OCI-LY3 (cell line): Measurements from ENCODE around the gene RPS6KA2.

Experiments
- H2AFZ ChIP-seq: fragments of 200-600, 300-600 bp; shearing (Covaris generic); 2 replicates; pipeline ENCODE4 v1.6.0; 2014; ENCODE audit warnings: antibody characterized with exemption, low read depth, low read length
- H3K27ac ChIP-seq: fragments of 200-600, 300-600 bp; sonication (generic); 2 replicates; pipeline ENCODE4 v1.5.1; 2014; ENCODE audit warnings: mild to moderate bottlenecking, low read length, moderate library complexity, mixed read lengths
- H3K27me3 ChIP-seq: fragments of 200-600, 300-600 bp; sonication (generic); 2 replicates; pipeline ENCODE4 v1.6.1; 2014; ENCODE audit warnings: low read depth, low read length, mixed read lengths
- H3K36me3 ChIP-seq: fragments of 200-600, 300-600 bp; sonication (generic); replicated peaks from 2 replicates; pipeline ENCODE3; 2014; ENCODE audit warnings: low read depth, low read length, mixed read lengths
- H3K4me1 ChIP-seq: fragments of 300-600, 200-600 bp; sonication (generic); 2 replicates; pipeline ENCODE4 v1.6.1; 2014; ENCODE audit warnings: low read length, mixed read lengths
- H3K4me2 ChIP-seq: fragments of 200-600, 300-600 bp; sonication (generic); 2 replicates; pipeline ENCODE4 v1.6.1; 2014; ENCODE audit warnings: low read length, mixed read lengths
- H3K4me3 ChIP-seq: fragments of 300-600, 200-600 bp; sonication (generic); 2 replicates; pipeline ENCODE4 v1.5.1; 2014; ENCODE audit warnings: antibody characterized with exemption, mild to moderate bottlenecking, low read length, moderate library complexity
- H3K79me2 ChIP-seq: fragments of 300-600, 200-600 bp; shearing (Covaris generic); 2 replicates; pipeline ENCODE4 v1.6.1; 2014; ENCODE audit warnings: mild to moderate bottlenecking, low read length, mixed read lengths
- H3K9ac ChIP-seq: fragments of 300-600, 200-600 bp; shearing (Covaris generic); 2 replicates; pipeline ENCODE4 v1.6.0; 2014; ENCODE audit warnings: mild to moderate bottlenecking, low read length, moderate library complexity
- H3K9me3 ChIP-seq: fragments of 200-600, 300-600 bp; shearing (Covaris generic); 2 replicates; pipeline ENCODE4 v1.6.1; 2014; ENCODE audit warnings: low read length, mixed read lengths; ENCODE audit not compliant: insufficient read depth
- H4K20me1 ChIP-seq: fragments of 200-600, 300-600 bp; sonication (generic); 2 replicates; pipeline ENCODE4 v1.6.1; 2016; ENCODE audit warnings: low read length, mixed read lengths; ENCODE audit not compliant: insufficient read depth
- EZH2phosphoT487 ChIP-seq: fragments of 200-600 bp; shearing (Covaris generic); IDR thresholded peaks from 2 replicates; pipeline ENCODE4 v1.6.1; 2018; ENCODE audit warnings: antibody characterized with exemption, mixed run types, low read depth
- TF ChIP-seq, protein P1 (sequence below): fragments of 200-600, 300-600 bp; sonication (generic); IDR thresholded peaks from 2 replicates; pipeline ENCODE4 v1.5.1; 2014; ENCODE audit warnings: antibody characterized with exemption, low read length, low read depth

The RPS6KA2 gene

DNA sequence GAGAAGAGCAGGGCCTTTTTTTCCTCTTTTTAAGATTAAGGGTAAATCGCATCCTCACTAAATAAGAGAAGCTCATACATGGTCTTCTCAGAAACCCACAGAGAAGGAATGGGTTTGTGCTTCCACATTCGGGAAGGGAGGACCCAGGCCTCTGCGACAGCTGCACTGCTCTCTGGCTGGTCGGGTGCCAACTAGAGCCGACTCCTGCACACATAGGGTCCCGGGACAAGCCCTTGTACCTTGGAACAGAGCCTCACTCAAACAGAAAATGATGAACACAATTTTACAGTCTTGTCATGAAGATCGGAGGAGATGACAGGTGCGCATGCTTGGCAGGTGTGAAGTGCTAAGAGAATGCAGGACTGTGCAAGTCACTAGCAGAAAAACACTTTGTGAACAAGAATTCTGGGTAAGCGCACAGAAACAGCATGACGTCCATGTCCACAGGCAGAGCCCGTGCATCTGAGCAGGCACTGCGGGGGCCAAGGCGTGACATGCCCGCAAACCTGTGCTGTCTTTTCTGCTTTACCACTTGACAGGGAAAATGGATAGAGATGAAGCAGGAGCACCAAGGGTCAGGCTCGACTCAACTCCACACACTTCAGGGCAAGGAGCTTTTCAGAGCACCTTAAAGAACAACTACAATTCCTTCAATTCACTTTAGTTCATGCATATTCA, 143.3 kb downstream of the RPS6KA2 start:
- Histone ChIP-seq H3K9me3 (no peaks in the 10 kb centered on the region), H3K27me3 (no peaks in the 10 kb centered on the region), H2AFZ (no peak overlapping the region), H3K36me3 (no peaks in the 10 kb centered on the region), H3K4me2 (no peak overlapping the region), H3K4me3 (no peak overlapping the region), H3K9ac (no peak overlapping the region), H3K4me1 (no peaks in the 10 kb centered on the region), H3K79me2 (no peaks in the 10 kb centered on the region), H4K20me1 (no peaks in the 10 kb centered on the region), H3K27ac (no peak overlapping the region)
- TF ChIP-seq EZH2phosphoT487: no peak
- TF ChIP-seq, protein P1, sequence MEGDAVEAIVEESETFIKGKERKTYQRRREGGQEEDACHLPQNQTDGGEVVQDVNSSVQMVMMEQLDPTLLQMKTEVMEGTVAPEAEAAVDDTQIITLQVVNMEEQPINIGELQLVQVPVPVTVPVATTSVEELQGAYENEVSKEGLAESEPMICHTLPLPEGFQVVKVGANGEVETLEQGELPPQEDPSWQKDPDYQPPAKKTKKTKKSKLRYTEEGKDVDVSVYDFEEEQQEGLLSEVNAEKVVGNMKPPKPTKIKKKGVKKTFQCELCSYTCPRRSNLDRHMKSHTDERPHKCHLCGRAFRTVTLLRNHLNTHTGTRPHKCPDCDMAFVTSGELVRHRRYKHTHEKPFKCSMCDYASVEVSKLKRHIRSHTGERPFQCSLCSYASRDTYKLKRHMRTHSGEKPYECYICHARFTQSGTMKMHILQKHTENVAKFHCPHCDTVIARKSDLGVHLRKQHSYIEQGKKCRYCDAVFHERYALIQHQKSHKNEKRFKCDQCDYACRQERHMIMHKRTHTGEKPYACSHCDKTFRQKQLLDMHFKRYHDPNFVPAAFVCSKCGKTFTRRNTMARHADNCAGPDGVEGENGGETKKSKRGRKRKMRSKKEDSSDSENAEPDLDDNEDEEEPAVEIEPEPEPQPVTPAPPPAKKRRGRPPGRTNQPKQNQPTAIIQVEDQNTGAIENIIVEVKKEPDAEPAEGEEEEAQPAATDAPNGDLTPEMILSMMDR: no peak

DNA sequence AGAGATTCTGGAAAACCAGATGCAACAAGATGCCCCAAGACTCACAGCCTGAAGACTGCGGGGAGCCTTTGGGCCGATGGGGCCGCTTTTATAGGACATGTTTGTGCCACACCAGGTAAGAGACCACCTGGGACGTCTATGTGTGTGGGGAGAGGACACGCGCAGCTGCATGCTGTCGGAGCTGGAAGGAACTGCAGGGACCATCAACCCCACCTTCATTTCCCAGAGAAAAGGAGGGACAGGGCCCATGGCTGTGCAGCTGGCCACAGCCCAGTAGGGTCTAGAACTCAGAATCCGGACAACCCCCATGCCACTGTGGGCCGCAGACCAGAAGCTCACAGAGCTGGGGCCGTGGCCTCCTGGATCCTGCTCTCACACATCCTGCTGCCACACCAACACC, 144.0 kb downstream of the RPS6KA2 start:
- no peaks in the 10 kb centered on the region for H3K9me3 ChIP-seq
- no peaks in the 10 kb centered on the region for H3K36me3 ChIP-seq
- no peak overlapping the region for H2AFZ ChIP-seq
- H3K9ac ChIP-seq: no peak overlapping the region
- H3K4me1 ChIP-seq: no peaks in the 10 kb centered on the region
- H3K27ac ChIP-seq: no peak overlapping the region
- TF ChIP-seq EZH2phosphoT487: no peak
- TF ChIP-seq, protein P1: no peak
- no peaks in the 10 kb centered on the region for H3K27me3 ChIP-seq
- H4K20me1 ChIP-seq: no peaks in the 10 kb centered on the region
- no peaks in the 10 kb centered on the region for H3K79me2 ChIP-seq
- H3K4me3 ChIP-seq: no peak overlapping the region
- H3K4me2 ChIP-seq: no peak overlapping the region

DNA sequence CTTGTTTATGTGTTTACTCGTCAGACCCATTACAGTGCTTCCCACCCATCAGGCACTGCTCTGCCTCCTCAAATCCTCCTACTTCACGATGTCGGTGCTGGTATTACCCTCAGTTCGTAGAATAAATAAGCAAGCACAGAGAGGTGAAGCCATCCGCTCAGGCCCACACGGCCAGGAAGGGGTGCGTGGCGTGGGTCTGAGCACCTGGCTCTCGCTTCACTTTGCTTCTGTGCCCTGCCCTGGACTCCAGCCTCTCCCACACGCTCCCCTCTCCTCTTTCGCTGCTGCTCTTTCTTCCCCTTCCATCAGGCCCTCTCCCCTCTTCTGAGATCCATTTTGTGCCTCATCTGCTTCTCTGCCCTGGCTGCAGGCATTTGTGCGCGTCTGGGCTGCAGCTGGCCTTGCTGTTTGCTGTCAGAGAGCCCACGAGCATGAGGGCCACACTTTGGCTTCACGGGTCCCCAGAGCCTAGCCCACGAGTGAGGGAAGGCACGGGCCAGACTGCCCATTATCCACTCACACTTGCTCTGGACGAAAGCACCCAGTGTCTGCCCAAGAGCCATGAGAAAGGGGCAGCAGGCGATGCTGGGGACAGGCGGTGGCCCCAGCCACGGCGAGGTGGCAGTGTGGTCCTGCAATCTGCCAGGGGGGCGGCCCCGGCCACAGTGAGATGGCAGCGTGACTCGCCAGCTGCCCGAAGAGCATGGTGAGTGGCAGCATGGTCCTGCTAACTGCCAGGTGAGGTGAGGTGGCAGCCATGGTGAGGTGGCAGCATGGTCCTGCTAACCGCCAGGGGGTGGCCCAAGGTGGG, 148.1 kb downstream of the RPS6KA2 start:
- H3K27ac ChIP-seq: no peak overlapping the region
- no peaks in the 10 kb centered on the region for H3K27me3 ChIP-seq
- no peaks in the 10 kb centered on the region for H3K4me1 ChIP-seq
- H3K36me3 ChIP-seq: no peaks in the 10 kb centered on the region
- no peak overlapping the region for H2AFZ ChIP-seq
- H3K79me2 ChIP-seq: no peaks in the 10 kb centered on the region
- no peaks in the 10 kb centered on the region for H4K20me1 ChIP-seq
- no peak for TF ChIP-seq EZH2phosphoT487
- TF ChIP-seq, protein P1: no peak
- H3K4me3 ChIP-seq: no peak overlapping the region
- no peak overlapping the region for H3K9ac ChIP-seq
- no peak overlapping the region for H3K4me2 ChIP-seq
- no peaks in the 10 kb centered on the region for H3K9me3 ChIP-seq

DNA sequence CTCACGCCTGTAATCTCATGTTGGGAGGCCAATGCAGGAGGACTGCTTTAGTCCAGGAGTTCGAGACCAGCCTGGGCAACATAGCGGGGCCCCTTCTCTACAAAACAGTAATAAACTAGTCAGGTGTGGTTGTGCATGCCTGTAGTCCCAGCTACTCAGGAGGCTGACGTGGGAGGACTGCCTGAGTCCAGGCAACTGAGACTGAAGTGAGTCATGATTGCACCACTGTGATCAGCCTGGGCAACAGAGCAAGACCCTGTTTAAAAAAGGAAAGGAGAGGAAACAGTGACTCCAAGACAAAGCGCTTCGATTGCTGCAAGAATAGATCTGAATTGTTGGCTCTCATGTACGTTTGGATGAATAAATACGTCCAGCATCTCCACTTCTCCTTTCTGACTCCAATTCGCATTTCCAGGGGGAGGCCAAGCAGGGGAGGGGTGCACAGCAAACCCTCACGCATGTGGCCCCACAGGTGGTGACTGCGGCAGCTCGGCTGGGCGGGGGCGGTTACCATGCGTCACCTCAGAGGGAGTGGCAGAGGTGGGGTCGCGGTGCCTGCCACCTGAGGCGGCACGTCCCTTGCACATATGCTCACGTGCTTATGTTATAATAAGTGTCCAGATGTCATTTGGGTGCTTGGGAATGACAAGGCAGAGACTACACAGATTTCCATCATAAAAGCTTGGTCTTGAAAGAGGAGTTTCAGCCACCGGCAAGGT, 149.2 kb downstream of the RPS6KA2 start:
- Histone ChIP-seq H3K4me1 (no peaks in the 10 kb centered on the region), H3K36me3 (no peaks in the 10 kb centered on the region), H3K9me3 (no peaks in the 10 kb centered on the region), H3K9ac (no peak overlapping the region), H4K20me1 (no peaks in the 10 kb centered on the region), H3K27me3 (no peaks in the 10 kb centered on the region), H3K27ac (no peak overlapping the region), H3K4me2 (no peak overlapping the region), H3K4me3 (no peak overlapping the region), H3K79me2 (no peaks in the 10 kb centered on the region), H2AFZ (no peak overlapping the region)
- TF ChIP-seq, protein P1: no peak
- TF ChIP-seq EZH2phosphoT487: no peak
